ENCODE measurements around the gene THG1L. TPM values are rescaled to one million over a fixed set of nuclear protein-coding genes. Genes with fewer than 3 reads are reported as not detected.

Gene THG1L
- total RNA-seq, 1 donor from 2014 or later, result 25.6 TPM

GRCh38 chr5:157735991-157736390, 4.8 kb downstream of the THG1L start:
- H3K4me3 Mint-ChIP-seq, result no peak overlapping the region
- POLR2A ChIA-PET, result no interaction called here

DNA sequence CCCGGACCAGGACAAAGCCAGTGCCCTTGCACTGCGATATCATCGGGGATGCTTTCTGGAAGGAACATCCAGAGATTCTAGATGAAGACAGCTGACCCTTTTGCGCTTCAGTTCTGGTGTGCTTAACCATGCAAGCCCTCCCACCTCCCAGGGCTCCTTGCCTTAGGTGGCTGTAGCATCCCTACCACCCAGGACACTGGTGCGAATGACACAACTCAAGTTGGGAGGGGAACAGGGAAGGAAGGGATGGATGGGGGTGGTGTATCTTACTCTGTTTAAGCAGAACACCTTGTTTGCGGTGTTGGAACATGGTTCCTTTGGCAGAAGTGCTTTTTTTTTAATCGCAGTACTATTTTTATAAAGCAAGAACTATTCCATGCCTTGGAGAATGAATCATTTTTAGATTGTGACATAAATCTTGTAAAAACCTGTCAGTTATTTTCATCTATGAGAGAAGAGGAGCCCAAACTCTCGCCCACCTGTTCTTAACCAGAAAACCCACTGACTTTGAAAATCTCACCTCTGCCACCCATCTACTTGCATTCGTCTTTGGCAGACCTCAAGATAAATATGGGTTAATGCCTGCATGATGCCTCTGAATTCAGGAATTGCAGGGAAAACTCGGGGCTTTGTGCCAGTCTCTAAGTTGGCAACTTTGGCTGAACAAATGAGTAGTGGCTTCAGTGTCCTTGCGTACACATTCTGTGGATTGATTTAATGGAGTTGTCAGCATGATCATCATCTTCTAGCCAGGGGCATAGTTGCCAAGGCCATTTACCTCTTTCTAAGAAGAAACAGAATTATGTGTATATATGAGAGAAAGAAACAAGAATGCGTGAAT, 8.4 kb downstream of the THG1L start:
- TF ChIP-seq, protein P1, sequence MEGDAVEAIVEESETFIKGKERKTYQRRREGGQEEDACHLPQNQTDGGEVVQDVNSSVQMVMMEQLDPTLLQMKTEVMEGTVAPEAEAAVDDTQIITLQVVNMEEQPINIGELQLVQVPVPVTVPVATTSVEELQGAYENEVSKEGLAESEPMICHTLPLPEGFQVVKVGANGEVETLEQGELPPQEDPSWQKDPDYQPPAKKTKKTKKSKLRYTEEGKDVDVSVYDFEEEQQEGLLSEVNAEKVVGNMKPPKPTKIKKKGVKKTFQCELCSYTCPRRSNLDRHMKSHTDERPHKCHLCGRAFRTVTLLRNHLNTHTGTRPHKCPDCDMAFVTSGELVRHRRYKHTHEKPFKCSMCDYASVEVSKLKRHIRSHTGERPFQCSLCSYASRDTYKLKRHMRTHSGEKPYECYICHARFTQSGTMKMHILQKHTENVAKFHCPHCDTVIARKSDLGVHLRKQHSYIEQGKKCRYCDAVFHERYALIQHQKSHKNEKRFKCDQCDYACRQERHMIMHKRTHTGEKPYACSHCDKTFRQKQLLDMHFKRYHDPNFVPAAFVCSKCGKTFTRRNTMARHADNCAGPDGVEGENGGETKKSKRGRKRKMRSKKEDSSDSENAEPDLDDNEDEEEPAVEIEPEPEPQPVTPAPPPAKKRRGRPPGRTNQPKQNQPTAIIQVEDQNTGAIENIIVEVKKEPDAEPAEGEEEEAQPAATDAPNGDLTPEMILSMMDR (IDR thresholded peaks at IDR 0.05), result no peak
- H3K36me3 Mint-ChIP-seq (ENCODE audit: low read depth), result peaks cover 41% of the 10 kb centered on the region
- intact Hi-C loops (cut with micrococcal nuclease), result loop anchor here (5.0 kb wide), 2 partner anchors 372 to 1468 kb away; partner anchors contain the start of gene RNF145
- H3K4me3 Mint-ChIP-seq, result no peak overlapping the region
- DNase-seq (no peak), ATAC-seq (ENCODE audit: low read depth) (no peak)
- H3K4me1 Mint-ChIP-seq, result peaks cover 13% of the 10 kb centered on the region
- ChIA-PET POLR2A (no interaction called here), CTCF (interaction anchor here (1.1 to 1.7 kb wide), 3 partner anchors 71 to 411 kb away, joined by 4 to 6 read pairs (median 4); no protein-coding TSS in a partner anchor)
- H3K27me3 Mint-ChIP-seq, result no peaks in the 10 kb centered on the region
- H3K27ac Mint-ChIP-seq, result no peak overlapping the region
- no peaks in the 10 kb centered on the region for H3K9me3 Mint-ChIP-seq

More at GRCh38 chr5:157735991-157736390, 4.8 kb downstream of the THG1L start:
- intact Hi-C loops (cut with micrococcal nuclease), result loop anchor here (2.0 kb wide), 1 partner anchor 227 kb away; no protein-coding TSS in a partner anchor
- Mint-ChIP-seq H3K27me3 (no peaks in the 10 kb centered on the region), H3K27ac (no peak overlapping the region), H3K4me1 (peaks cover 14% of the 10 kb centered on the region), H3K36me3 (ENCODE audit: low read depth) (peaks cover 61% of the 10 kb centered on the region), H3K9me3 (no peaks in the 10 kb centered on the region)
- ATAC-seq (ENCODE audit: low read depth) (no peak), DNase-seq (no peak)
- TF ChIP-seq, protein P1 (IDR thresholded peaks at IDR 0.05), result no peak
- CTCF ChIA-PET, result no interaction called here

DNA sequence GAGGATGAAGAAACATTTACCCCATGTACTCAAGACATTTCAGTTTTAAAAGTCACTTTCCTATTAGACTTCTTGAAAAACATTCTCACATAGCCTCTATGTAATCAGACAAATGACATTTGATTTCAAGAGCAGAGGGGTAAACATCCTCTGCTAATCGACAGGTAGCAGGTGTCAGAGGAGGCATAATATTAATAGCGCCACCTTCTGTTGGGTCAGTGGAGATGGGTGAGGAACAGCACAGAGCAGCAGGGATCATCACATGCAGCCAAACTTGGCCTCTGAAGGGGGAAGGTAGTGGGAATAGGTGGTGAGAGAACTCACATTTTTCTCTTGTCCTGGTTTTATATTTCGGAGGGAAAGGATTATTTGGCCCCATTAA, 9.0 kb downstream of the THG1L start:
- Mint-ChIP-seq H3K27me3 (no peaks in the 10 kb centered on the region), H3K4me3 (no peak overlapping the region), H3K9me3 (no peaks in the 10 kb centered on the region), H3K4me1 (peaks cover 17% of the 10 kb centered on the region), H3K27ac (no peak overlapping the region), H3K36me3 (ENCODE audit: low read depth) (peaks cover 39% of the 10 kb centered on the region)
- TF ChIP-seq, protein P1 (IDR thresholded peaks at IDR 0.05), result no peak
- DNase-seq (no peak), ATAC-seq (ENCODE audit: low read depth) (no peak)
- ChIA-PET POLR2A (no interaction called here), CTCF (no interaction called here)
- intact Hi-C loops (cut with micrococcal nuclease), result loop anchor here (5.0 kb wide), 2 partner anchors 373 to 1467 kb away; partner anchors contain the start of gene RNF145

DNA sequence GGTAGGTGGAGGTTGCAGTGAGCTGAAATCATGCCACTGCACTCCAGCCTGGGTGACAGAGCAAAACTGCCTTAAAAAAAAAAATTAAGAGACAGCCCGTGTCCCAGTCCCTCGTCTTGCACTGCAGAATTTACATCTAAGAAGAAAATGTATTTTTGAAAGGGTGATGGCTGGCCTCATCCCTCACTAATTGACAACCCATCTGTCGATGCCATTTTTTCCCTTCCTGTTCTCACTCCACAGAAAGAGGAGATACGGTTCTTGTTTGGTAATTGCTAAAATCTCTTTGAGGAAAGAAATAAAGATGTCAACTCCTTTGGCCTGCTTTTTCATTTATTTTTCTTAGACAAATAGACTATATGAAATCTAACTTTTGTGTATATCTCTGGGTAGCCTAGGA, 9.9 kb downstream of the THG1L start:
- CTCF ChIA-PET, result interaction anchor here (4.2 kb wide), 1 partner anchor 72 kb away, joined by 63 read pairs; the partner anchor contains the start of gene C5orf52
- POLR2A ChIA-PET, result interaction anchor here (0.7 to 1.6 kb wide), 3 partner anchors 10 to 166 kb away, joined by 4 to 6 read pairs (median 4); partner anchors contain the start of gene THG1L
- no peaks in the 10 kb centered on the region for H3K9me3 Mint-ChIP-seq
- no peak overlapping the region for H3K4me3 Mint-ChIP-seq
- intact Hi-C loops (cut with micrococcal nuclease), result loop anchor here (5.0 kb wide), 2 partner anchors 374 to 1466 kb away; partner anchors contain the start of gene RNF145
- H3K27me3 Mint-ChIP-seq, result no peaks in the 10 kb centered on the region
- H3K27ac Mint-ChIP-seq, result no peak overlapping the region
- ATAC-seq (ENCODE audit: low read depth) (no peak), DNase-seq (no peak)
- TF ChIP-seq, protein P1 (IDR thresholded peaks at IDR 0.05), result no peak
- H3K4me1 Mint-ChIP-seq, result peaks cover 22% of the 10 kb centered on the region
- H3K36me3 Mint-ChIP-seq (ENCODE audit: low read depth), result peaks cover 31% of the 10 kb centered on the region

Data from activated B cell treated with CpG ODN at 0.5 μM for 24 hours (primary cell).